ENCODE results near the gene HNRNPK.

HNRNPK gene

GRCh38 chr9:84001621-84002020 is 21.6 kb upstream of the HNRNPK start:
- peaks cover 48% of the 10 kb centered on the region for H3K36me3 ChIP-seq (ENCODE audit: low read length)
- H3K4me3 ChIP-seq (ENCODE audit: insufficient read depth, low read length, poor library complexity, severe bottlenecking), result no peak overlapping the region
- no peak overlapping the region for H3K4me2 ChIP-seq (ENCODE audit: low read depth, low read length, poor library complexity, severe bottlenecking)
- no peaks in the 10 kb centered on the region for H3K9me3 ChIP-seq (ENCODE audit: insufficient read depth, low read length)
- no peak overlapping the region for H3K9ac ChIP-seq (ENCODE audit: low read length)
- TF ChIP-seq EZH2phosphoT487 (conservative IDR thresholded peaks at IDR 0.05; ENCODE audit: low read length) (no peak), CTCF (IDR thresholded peaks at IDR 0.05; ENCODE audit: insufficient read depth, low read length, poor library complexity, severe bottlenecking) (no peak)
- no peaks in the 10 kb centered on the region for H3K27me3 ChIP-seq (ENCODE audit: low read length)
- H3K27ac ChIP-seq (ENCODE audit: low read depth, low read length), result no peak overlapping the region
- H3F3A ChIP-seq (ENCODE audit: insufficient read depth), result peaks cover 6% of the 10 kb centered on the region; the same call in 1 of the 2 replicates
- H3K9me2 ChIP-seq (replicated peaks; ENCODE audit: insufficient read depth, low read length), result no peaks in the 10 kb centered on the region
- H3K79me2 ChIP-seq (ENCODE audit: insufficient read depth, low read length), result peaks cover 21% of the 10 kb centered on the region
- no peak overlapping the region for H2AFZ ChIP-seq (ENCODE audit: low read depth, low read length, severe bottlenecking)
- peaks cover 10% of the 10 kb centered on the region; the same call in 1 of the 2 replicates for H4K20me1 ChIP-seq (ENCODE audit: low read depth, low read length)

GRCh38 chr9:84000186-84000585 is 20.2 kb upstream of the HNRNPK start:
- Histone ChIP-seq H3K36me3 (ENCODE audit: low read length) (peaks cover 48% of the 10 kb centered on the region), H4K20me1 (ENCODE audit: low read depth, low read length) (peaks cover 10% of the 10 kb centered on the region; the same call in 1 of the 2 replicates), H3K9me3 (ENCODE audit: insufficient read depth, low read length) (no peaks in the 10 kb centered on the region), H3K9me2 (replicated peaks; ENCODE audit: insufficient read depth, low read length) (no peaks in the 10 kb centered on the region), H3K27ac (ENCODE audit: low read depth, low read length) (no peak overlapping the region), H3K9ac (ENCODE audit: low read length) (no peak overlapping the region), H2AFZ (ENCODE audit: low read depth, low read length, severe bottlenecking) (no peak overlapping the region), H3K4me3 (ENCODE audit: insufficient read depth, low read length, poor library complexity, severe bottlenecking) (no peak overlapping the region), H3K27me3 (ENCODE audit: low read length) (no peaks in the 10 kb centered on the region), H3F3A (ENCODE audit: insufficient read depth) (peaks cover 6% of the 10 kb centered on the region; the same call in 1 of the 2 replicates), H3K79me2 (ENCODE audit: insufficient read depth, low read length) (peaks cover 35% of the 10 kb centered on the region), H3K4me2 (ENCODE audit: low read depth, low read length, poor library complexity, severe bottlenecking) (no peak overlapping the region)
- no peak for TF ChIP-seq CTCF (IDR thresholded peaks at IDR 0.05; ENCODE audit: insufficient read depth, low read length, poor library complexity, severe bottlenecking)
- no peak for TF ChIP-seq EZH2phosphoT487 (conservative IDR thresholded peaks at IDR 0.05; ENCODE audit: low read length)

- peaks cover 6% of the 10 kb centered on the region; the same call in 1 of the 2 replicates for H3F3A ChIP-seq (ENCODE audit: insufficient read depth)
- H3K9me2 ChIP-seq (replicated peaks; ENCODE audit: insufficient read depth, low read length), result no peaks in the 10 kb centered on the region
- H3K9me3 ChIP-seq (ENCODE audit: insufficient read depth, low read length), result no peaks in the 10 kb centered on the region
- H2AFZ ChIP-seq (ENCODE audit: low read depth, low read length, severe bottlenecking), result no peak overlapping the region
- H3K9ac ChIP-seq (ENCODE audit: low read length), result no peak overlapping the region
- H3K27me3 ChIP-seq (ENCODE audit: low read length), result no peaks in the 10 kb centered on the region
- peaks cover 45% of the 10 kb centered on the region for H3K36me3 ChIP-seq (ENCODE audit: low read length)
- no peak overlapping the region for H3K4me3 ChIP-seq (ENCODE audit: insufficient read depth, low read length, poor library complexity, severe bottlenecking)
- peaks cover 10% of the 10 kb centered on the region; the same call in 1 of the 2 replicates for H4K20me1 ChIP-seq (ENCODE audit: low read depth, low read length)
- peaks cover 44% of the 10 kb centered on the region for H3K79me2 ChIP-seq (ENCODE audit: insufficient read depth, low read length)
- H3K27ac ChIP-seq (ENCODE audit: low read depth, low read length), result no peak overlapping the region
- TF ChIP-seq CTCF (IDR thresholded peaks at IDR 0.05; ENCODE audit: insufficient read depth, low read length, poor library complexity, severe bottlenecking), result no peak
- no peak for TF ChIP-seq EZH2phosphoT487 (conservative IDR thresholded peaks at IDR 0.05; ENCODE audit: low read length)
- no peak overlapping the region for H3K4me2 ChIP-seq (ENCODE audit: low read depth, low read length, poor library complexity, severe bottlenecking)
Measured at GRCh38 chr9:83999141-83999918, 19.3 kb upstream of the HNRNPK start.

Measured in SU-DHL-6 (cell line).